ENCODE results near the gene MRM3. TPM values are rescaled to one million over a fixed set of nuclear protein-coding genes. Genes with fewer than 3 reads are reported as not detected.

MRM3 gene
- polyA plus RNA-seq, 1 donor from 2014 or later = 20.0 TPM

DNA sequence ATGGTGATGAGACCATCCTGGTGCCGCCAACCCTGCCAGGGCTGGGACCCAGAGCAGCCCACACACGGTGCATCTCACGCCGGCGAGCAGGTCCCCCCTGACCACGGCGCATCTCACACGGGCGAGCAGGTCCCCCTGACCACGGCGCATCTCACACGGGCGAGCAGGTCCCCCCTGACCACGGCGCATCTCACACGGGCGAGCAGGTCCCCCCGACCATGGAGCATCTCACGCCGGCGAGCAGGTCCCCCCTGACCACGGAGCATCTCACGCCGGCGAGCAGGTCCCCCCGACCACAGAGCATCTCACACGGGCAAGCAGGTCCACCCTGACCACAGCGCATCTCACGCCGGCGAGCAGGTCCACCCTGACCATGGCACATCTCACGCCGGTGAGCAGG lies 59.2 kb downstream of the MRM3 start:
- no peaks in the 10 kb centered on the region for H3K36me3 ChIP-seq (ENCODE audit: insufficient read depth, low read length)
- H3F3A ChIP-seq (ENCODE audit: insufficient read depth, low read length, poor library complexity, severe bottlenecking) = no peaks in the 10 kb centered on the region
- H2AFZ ChIP-seq (ENCODE audit: low read depth, low read length) = no peak overlapping the region
- peaks cover 19% of the 10 kb centered on the region for H3K79me2 ChIP-seq (replicated peaks; ENCODE audit: insufficient read depth, low read length)
- H3K9ac ChIP-seq (ENCODE audit: low read length) = no peak overlapping the region
- no peak overlapping the region for H3K27ac ChIP-seq (ENCODE audit: low read length)
- no peaks in the 10 kb centered on the region for H3K27me3 ChIP-seq (ENCODE audit: insufficient read depth, low read depth, low read length)
- no peak overlapping the region for H3K4me2 ChIP-seq (ENCODE audit: low read length)
- H3K9me2 ChIP-seq (ENCODE audit: insufficient read depth, low read length) = no peaks in the 10 kb centered on the region
- TF ChIP-seq EZH2 (IDR thresholded peaks at IDR 0.05; ENCODE audit: borderline replicate concordance, insufficient read depth, low read length, poor library complexity, severe bottlenecking) = no peak
- TF ChIP-seq, protein P1, sequence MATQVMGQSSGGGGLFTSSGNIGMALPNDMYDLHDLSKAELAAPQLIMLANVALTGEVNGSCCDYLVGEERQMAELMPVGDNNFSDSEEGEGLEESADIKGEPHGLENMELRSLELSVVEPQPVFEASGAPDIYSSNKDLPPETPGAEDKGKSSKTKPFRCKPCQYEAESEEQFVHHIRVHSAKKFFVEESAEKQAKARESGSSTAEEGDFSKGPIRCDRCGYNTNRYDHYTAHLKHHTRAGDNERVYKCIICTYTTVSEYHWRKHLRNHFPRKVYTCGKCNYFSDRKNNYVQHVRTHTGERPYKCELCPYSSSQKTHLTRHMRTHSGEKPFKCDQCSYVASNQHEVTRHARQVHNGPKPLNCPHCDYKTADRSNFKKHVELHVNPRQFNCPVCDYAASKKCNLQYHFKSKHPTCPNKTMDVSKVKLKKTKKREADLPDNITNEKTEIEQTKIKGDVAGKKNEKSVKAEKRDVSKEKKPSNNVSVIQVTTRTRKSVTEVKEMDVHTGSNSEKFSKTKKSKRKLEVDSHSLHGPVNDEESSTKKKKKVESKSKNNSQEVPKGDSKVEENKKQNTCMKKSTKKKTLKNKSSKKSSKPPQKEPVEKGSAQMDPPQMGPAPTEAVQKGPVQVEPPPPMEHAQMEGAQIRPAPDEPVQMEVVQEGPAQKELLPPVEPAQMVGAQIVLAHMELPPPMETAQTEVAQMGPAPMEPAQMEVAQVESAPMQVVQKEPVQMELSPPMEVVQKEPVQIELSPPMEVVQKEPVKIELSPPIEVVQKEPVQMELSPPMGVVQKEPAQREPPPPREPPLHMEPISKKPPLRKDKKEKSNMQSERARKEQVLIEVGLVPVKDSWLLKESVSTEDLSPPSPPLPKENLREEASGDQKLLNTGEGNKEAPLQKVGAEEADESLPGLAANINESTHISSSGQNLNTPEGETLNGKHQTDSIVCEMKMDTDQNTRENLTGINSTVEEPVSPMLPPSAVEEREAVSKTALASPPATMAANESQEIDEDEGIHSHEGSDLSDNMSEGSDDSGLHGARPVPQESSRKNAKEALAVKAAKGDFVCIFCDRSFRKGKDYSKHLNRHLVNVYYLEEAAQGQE (IDR thresholded peaks at IDR 0.05; ENCODE audit: borderline replicate concordance) = no peak
- TF ChIP-seq RAD21 (conservative IDR thresholded peaks at IDR 0.05) = no peak
- TF ChIP-seq POLR2AphosphoS5 (IDR thresholded peaks at IDR 0.05) = no peak
- TF ChIP-seq, protein P2, sequence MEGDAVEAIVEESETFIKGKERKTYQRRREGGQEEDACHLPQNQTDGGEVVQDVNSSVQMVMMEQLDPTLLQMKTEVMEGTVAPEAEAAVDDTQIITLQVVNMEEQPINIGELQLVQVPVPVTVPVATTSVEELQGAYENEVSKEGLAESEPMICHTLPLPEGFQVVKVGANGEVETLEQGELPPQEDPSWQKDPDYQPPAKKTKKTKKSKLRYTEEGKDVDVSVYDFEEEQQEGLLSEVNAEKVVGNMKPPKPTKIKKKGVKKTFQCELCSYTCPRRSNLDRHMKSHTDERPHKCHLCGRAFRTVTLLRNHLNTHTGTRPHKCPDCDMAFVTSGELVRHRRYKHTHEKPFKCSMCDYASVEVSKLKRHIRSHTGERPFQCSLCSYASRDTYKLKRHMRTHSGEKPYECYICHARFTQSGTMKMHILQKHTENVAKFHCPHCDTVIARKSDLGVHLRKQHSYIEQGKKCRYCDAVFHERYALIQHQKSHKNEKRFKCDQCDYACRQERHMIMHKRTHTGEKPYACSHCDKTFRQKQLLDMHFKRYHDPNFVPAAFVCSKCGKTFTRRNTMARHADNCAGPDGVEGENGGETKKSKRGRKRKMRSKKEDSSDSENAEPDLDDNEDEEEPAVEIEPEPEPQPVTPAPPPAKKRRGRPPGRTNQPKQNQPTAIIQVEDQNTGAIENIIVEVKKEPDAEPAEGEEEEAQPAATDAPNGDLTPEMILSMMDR (IDR thresholded peaks at IDR 0.05; ENCODE audit: poor library complexity, severe bottlenecking) = no peak
- TF ChIP-seq TAF1 (IDR thresholded peaks at IDR 0.05; ENCODE audit: low read depth) = no peak
- no peak for TF ChIP-seq SMC3 (conservative IDR thresholded peaks at IDR 0.05; ENCODE audit: poor library complexity)
- no peak for TF ChIP-seq MXI1 (conservative IDR thresholded peaks at IDR 0.05; ENCODE audit: poor library complexity, severe bottlenecking)
- no peak for TF ChIP-seq EP300 (conservative IDR thresholded peaks at IDR 0.05; ENCODE audit: poor library complexity, severe bottlenecking)
- no peak overlapping the region for H3K4me3 ChIP-seq (ENCODE audit: low read length)
- H4K20me1 ChIP-seq (ENCODE audit: insufficient read depth) = no peaks in the 10 kb centered on the region
- H3K9me3 ChIP-seq (ENCODE audit: low read length) = peaks cover 5% of the 10 kb centered on the region

Other genes with a start within 250 kb of the MRM3 start
- 6.4 and 8.3 TPM in 2 replicates for gene VPS53, start 67.5 kb upstream of the MRM3 start, polyA plus RNA-seq
- gene TLCD3A, start 49.8 kb upstream of the MRM3 start, polyA plus RNA-seq = 17.0 and 24.1 TPM in 2 replicates
- 3.6 and 4.5 TPM in 2 replicates for gene GEMIN4, start 30.1 kb upstream of the MRM3 start, polyA plus RNA-seq
- 231 and 235 TPM in 2 replicates for gene GLOD4, start 73 bp upstream of the MRM3 start, polyA plus RNA-seq
- 14.8 and 17.9 TPM in 2 replicates for gene NXN, start 197.4 kb downstream of the MRM3 start, polyA plus RNA-seq
- 16.0 and 16.7 TPM in 2 replicates for gene TIMM22, start 214.8 kb downstream of the MRM3 start, polyA plus RNA-seq